Keratinocyte (primary cell): Measurements from ENCODE around the gene RBFOX1.

Experiments used
- EZH2 ChIP-seq: IDR thresholded peaks from one replicate; pipeline ENCODE4 v1.6.1; 2012; ENCODE audit warnings: inconsistent platforms, mild to moderate bottlenecking, low read length, moderate library complexity
- TF ChIP-seq, protein P1 (sequence below), 3 experiments: IDR thresholded peaks in 1 of 3; conservative IDR thresholded peaks in 1 of 3; optimal IDR thresholded peaks in 1 of 3; 2 replicates in 2 of 3; 3 replicates in 1 of 3; pipeline versions ENCODE3 to v1.5.1; 2011; ENCODE audit warnings: low read length in 3 of 3, mild to moderate bottlenecking in 3 of 3, moderate library complexity in 2 of 3, control low read depth in 1 of 3, inconsistent platforms in 1 of 3; ENCODE audit not compliant: insufficient read depth in 2 of 3; ENCODE audit errors: extremely low read depth in 1 of 3

DNA sequence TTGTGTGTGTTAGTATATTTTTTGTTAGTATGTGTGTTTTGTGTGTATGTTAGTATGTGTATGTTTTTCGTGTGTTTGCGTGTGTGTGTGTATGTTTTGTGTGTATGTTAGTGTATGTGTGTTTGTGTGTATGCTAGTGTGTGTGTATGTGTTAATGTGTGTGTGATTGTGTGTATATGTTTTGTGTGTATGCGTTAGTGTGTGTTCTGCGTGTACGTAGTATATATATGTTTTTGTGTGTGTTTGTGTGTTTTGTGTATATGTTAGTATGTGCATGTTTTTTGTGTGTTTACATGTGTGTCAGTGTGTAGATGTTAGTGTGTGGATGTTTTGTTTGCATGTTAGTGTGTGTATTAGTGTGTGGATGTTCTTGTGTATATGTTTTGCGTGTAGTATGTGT lies 29.6 kb downstream of the RBFOX1 start:
- TF ChIP-seq, protein P1, sequence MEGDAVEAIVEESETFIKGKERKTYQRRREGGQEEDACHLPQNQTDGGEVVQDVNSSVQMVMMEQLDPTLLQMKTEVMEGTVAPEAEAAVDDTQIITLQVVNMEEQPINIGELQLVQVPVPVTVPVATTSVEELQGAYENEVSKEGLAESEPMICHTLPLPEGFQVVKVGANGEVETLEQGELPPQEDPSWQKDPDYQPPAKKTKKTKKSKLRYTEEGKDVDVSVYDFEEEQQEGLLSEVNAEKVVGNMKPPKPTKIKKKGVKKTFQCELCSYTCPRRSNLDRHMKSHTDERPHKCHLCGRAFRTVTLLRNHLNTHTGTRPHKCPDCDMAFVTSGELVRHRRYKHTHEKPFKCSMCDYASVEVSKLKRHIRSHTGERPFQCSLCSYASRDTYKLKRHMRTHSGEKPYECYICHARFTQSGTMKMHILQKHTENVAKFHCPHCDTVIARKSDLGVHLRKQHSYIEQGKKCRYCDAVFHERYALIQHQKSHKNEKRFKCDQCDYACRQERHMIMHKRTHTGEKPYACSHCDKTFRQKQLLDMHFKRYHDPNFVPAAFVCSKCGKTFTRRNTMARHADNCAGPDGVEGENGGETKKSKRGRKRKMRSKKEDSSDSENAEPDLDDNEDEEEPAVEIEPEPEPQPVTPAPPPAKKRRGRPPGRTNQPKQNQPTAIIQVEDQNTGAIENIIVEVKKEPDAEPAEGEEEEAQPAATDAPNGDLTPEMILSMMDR (optimal IDR thresholded peaks at IDR 0.05 in 1 of 3, IDR thresholded peaks at IDR 0.05 in 1 of 3, conservative IDR thresholded peaks at IDR 0.05 in 1 of 3; ENCODE audit: extremely low read depth in 1 of 3, insufficient read depth in 2 of 3, low read length in 3 of 3): no peak
- no peak for TF ChIP-seq EZH2
